Measurements from ENCODE around the gene TMEM167A.

Gene TMEM167A

GRCh38 chr5:83034528-83035207 lies 42.5 kb downstream of the TMEM167A start:
- no peak for DNase-seq (ENCODE audit: low read depth)

- no peak for DNase-seq (ENCODE audit: low read depth)
Measured at GRCh38 chr5:83034036-83034435, 43.2 kb downstream of the TMEM167A start.

GRCh38 chr5:83031381-83031780 lies 45.8 kb downstream of the TMEM167A start:
- no peak for DNase-seq (ENCODE audit: low read depth)

GRCh38 chr5:83029912-83030311 lies 47.3 kb downstream of the TMEM167A start:
- no peak for DNase-seq (ENCODE audit: low read depth)

GRCh38 chr5:83026930-83027687 lies 50.1 kb downstream of the TMEM167A start:
- no peak for DNase-seq (ENCODE audit: low read depth)

GRCh38 chr5:83026516-83026915 lies 50.7 kb downstream of the TMEM167A start:
- DNase-seq (ENCODE audit: low read depth): no peak

- DNase-seq (ENCODE audit: low read depth): no peak
Measured at GRCh38 chr5:83025690-83026478, 51.3 kb downstream of the TMEM167A start.

- no peak for DNase-seq (ENCODE audit: low read depth)
Measured at GRCh38 chr5:83022334-83022733, 54.9 kb downstream of the TMEM167A start.

GRCh38 chr5:83015676-83016075 lies 61.5 kb downstream of the TMEM167A start:
- no peak for DNase-seq (ENCODE audit: low read depth)

- no peak for DNase-seq (ENCODE audit: low read depth)
Measured at GRCh38 chr5:83011985-83012384, 65.2 kb downstream of the TMEM167A start.

GRCh38 chr5:83009408-83009807 lies 67.8 kb downstream of the TMEM167A start:
- no peak for DNase-seq (ENCODE audit: low read depth)

- DNase-seq (ENCODE audit: low read depth): no peak
Measured at GRCh38 chr5:83007755-83008154, 69.4 kb downstream of the TMEM167A start.

GRCh38 chr5:83006683-83007283 lies 70.4 kb downstream of the TMEM167A start:
- no peak for DNase-seq (ENCODE audit: low read depth)

- DNase-seq (ENCODE audit: low read depth): no peak
Measured at GRCh38 chr5:83003791-83004190, 73.4 kb downstream of the TMEM167A start.

All from T-helper 22 cell (primary cell).